Keratinocyte (primary cell): ENCODE results near the gene TSHZ2.

Experiments used
- CTCF ChIP-seq, 3 experiments: IDR thresholded peaks in 1 of 3; conservative IDR thresholded peaks in 1 of 3; optimal IDR thresholded peaks in 1 of 3; 2 replicates in 2 of 3; 3 replicates in 1 of 3; pipeline versions ENCODE3 to v1.5.1; 2011; ENCODE audit warnings: low read length in 3 of 3, mild to moderate bottlenecking in 3 of 3, moderate library complexity in 2 of 3, control low read depth in 1 of 3, inconsistent platforms in 1 of 3; ENCODE audit not compliant: insufficient read depth in 2 of 3; ENCODE audit errors: extremely low read depth in 1 of 3
- EZH2 ChIP-seq: IDR thresholded peaks from one replicate; pipeline ENCODE4 v1.6.1; 2012; ENCODE audit warnings: inconsistent platforms, mild to moderate bottlenecking, low read length, moderate library complexity

- TF ChIP-seq CTCF (optimal IDR thresholded peaks at IDR 0.05 in 1 of 3, IDR thresholded peaks at IDR 0.05 in 1 of 3, conservative IDR thresholded peaks at IDR 0.05 in 1 of 3; ENCODE audit: extremely low read depth in 1 of 3, insufficient read depth in 2 of 3, low read length in 3 of 3) = no peak
- TF ChIP-seq EZH2 = no peak
Observed at GRCh38 chr20:53282217-53282955, 310.2 kb downstream of the TSHZ2 start.
